Epidermal melanocyte (primary cell): ENCODE data around the gene KDM3B.

Experiments used
- DNase-seq: peaks from one replicate; pipeline ENCODE4 v3.0.0; 2011; ENCODE audit warnings: low spot score; ENCODE audit not compliant: insufficient read length

Gene KDM3B

GRCh38 chr5:138346889-138347288, 5.6 kb upstream of the KDM3B start:
- DNase-seq, result no peak

- no peak for DNase-seq
These were observed 2.5 kb upstream of the KDM3B start for GRCh38 chr5:138349852-138350562.

DNA sequence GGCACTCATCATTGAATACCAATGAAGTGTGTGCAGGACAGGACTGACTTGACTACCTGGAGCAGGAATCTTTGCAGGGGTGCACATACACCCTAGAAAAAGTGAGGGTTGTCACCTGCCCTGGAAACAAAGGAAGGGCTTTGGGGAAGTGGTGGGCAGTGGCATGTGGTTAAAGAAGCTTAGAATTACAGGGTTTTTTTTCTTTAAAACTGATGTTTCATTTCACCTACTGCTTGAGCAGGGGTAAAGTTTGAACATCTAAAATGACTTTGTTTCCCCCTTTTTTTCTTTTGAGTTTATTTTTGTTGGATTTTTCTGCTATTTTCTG, 2.0 kb upstream of the KDM3B start:
- no peak for DNase-seq

GRCh38 chr5:138351056-138351455, 1.4 kb upstream of the KDM3B start:
- no peak for DNase-seq

- DNase-seq, result no peak
These were observed 968 bp upstream of the KDM3B start for GRCh38 chr5:138351517-138351916.

DNA sequence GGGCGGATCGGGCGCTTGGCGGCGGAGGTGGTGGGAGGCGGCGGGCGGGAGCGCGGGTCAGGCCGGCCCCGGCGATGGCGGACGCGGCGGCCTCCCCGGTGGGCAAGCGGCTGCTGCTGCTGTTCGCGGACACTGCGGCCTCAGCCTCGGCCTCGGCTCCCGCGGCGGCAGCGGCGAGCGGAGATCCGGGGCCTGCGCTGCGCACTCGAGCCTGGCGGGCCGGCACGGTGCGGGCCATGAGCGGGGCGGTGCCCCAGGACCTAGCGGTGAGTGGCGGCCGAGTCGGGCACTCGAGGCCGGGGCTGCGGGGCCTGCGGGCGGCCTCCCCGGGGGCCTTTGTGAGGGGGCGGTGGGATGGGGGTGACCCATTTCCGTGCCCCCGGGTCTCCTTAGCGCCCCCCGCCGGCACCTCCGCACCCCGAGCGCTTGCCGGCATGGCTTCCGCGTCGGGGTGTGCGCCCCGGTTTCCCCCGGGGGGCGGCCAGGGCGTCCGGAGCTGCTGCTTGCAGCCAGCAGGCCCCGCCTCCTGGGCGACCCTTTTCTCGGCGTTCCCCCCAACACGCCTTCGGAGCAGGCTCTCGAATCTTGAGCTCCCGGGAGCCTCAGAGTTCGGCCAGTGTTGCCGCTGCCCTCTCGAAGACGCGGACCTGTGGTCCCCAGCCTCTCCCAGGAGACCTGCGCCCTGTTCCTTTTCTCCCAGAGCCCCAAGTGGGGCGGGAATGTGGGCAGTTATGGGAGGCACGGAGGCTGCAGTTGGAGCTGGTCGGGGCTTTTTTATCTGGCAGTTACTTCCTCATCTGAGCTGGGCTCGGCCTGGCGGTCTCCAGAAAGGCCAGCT, 456 bp downstream of the KDM3B start:
- DNase-seq, result no peak

GRCh38 chr5:138353560-138354080, 1.1 kb downstream of the KDM3B start:
- DNase-seq, result no peak

DNA sequence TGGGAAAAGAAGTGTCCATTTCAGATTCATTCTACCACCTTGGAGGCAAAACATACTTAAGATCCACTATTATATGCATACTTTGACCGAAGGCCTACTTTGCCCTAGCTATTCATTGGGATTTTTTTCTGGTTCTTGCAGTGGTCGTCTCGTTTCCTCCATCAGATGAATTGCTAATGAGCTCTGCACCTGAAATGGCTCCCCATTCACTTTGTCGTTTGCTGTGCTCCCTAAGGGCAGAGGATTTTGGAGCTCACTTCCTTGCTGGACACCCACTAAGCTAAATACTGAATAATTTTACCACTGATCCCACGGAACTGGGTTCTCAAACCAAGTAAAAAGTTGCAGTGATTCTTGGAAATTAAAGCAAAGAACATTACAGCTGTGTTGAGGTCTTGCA, 1.9 kb downstream of the KDM3B start:
- DNase-seq, result no peak

- DNase-seq, result peak; percentile 60
These were observed 2.5 kb downstream of the KDM3B start for GRCh38 chr5:138354926-138355378.

DNA sequence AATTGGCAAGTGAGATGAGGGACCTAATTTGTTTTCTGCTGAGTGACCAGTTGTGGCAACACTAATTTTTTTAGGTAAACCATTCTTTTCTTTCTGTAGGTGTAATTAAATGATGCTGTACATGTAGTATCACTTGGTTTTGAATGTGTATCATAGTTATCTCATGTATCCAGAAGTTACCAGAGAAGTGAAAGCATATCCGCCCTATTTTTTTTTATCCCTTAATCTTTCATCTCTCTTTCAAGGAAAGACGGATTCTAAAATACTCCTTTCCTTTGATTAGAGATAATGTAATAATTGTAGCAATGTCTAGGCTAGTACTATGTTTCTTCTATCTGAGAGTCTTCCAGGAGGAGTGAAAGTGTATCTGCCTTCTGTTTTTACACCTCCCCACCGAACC, 7.1 kb downstream of the KDM3B start:
- DNase-seq, result no peak

GRCh38 chr5:138360941-138361452, 8.5 kb downstream of the KDM3B start:
- DNase-seq, result no peak

DNA sequence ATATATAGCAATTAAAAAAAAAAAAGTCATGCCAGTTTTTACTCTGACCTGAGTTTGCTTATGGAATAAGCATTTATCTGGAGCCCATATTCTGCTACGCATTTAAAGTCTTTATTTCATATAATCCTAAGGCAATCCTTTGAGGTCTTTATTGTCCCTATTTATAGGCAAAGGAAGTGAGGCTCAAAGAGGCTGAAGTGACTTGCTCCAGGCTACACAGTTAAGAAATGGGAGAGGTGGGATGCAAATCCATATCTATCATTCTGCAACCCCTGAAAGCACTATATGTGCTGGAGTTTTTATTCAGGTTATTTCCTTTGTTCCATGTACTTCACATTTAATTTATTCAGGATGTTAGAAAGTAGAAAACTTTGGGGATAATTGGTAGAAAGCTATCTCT, 12.1 kb downstream of the KDM3B start:
- no peak for DNase-seq

DNA sequence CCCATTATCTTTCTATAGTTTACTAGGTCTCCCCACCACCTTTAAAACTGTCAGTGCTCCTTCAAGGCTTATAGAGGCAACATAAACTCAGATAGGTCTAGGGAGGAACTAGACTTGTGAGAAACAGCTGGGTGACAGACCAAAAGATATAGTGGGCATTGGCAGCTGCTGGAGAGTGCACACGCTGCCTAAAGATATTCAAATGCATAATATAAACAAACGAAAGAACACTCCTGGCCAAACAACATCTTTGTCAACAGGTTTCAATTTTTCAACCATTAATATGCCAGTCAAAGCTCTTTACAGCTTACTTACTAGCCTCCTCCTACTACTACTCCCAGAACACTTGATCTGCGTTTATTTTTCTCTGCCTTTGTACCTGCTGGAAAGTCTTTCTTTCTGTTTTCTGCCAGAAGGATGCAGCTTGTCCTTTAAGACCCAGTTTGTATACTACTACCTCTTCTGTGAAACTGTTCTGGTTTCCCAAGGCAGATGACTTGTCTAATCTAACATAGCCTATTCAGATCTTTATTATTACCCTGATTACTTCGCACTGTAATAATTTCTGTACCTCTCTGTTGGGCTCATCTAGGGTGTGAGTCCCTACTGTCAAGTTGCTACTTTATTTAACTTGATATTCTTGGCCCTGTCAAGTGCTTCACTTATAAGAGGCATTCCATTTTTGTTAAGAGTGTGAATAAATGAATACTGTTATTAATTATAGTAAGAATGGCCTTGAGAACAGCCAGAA, 14.3 kb downstream of the KDM3B start:
- DNase-seq, result no peak

- DNase-seq, result no peak
These were observed 16.8 kb downstream of the KDM3B start for GRCh38 chr5:138369261-138369660.

DNA sequence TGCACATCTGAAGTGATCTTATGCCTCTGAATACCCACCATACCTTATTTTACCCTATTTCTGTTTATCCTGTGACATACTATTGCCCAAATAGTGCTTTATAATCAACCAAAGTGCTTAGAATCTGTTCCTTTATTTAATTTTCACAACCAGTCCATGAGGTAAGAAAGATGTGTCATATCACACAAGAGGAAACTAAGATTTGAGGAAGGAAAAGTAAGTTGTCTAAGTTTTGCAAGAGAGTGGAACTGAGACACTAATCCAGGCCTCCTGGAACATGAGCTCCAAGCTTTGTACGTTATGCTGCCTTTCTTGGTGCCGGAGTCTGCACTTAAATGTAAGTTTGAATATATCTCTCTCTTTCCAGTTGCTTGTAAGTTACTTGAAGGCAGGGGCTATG, 17.2 kb downstream of the KDM3B start:
- no peak for DNase-seq

GRCh38 chr5:138370537-138370936, 18.1 kb downstream of the KDM3B start:
- DNase-seq, result no peak

- no peak for DNase-seq
These were observed 19.0 kb downstream of the KDM3B start for GRCh38 chr5:138371454-138371853.

DNA sequence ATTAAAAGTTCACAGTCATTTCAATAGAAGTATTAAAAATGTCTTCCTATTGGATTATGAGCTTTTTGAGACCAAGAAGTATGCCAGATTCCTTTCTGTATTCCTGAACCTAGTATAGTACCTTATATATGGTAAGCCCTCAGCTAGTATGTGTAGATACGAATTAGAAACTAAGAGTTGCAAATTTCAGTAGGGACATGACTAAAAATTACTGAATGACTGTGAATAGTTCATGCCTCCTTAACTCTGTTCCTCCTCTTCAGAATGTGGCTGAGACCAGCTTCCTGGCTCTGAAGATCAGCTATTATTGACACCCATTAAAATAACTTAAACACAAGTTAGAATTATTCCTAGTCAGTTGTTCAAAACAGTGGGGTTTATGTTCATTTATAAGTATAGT, 19.7 kb downstream of the KDM3B start:
- DNase-seq, result no peak

DNA sequence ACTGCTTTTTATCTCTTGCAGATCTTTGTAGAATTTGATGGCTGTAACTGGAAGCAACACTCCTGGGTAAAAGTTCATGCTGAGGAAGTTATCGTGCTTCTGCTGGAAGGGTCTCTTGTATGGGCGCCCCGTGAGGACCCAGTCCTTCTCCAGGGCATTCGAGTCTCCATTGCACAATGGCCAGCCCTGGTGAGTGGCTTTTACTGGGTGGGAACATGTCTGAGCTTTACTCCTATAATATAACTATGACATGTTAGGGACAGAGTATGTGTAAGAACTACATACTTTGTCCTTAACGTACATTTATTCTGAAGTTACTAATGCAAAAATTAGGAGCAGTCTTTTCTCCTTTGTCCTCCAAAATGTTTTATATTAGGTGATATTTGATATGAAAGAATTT, 20.2 kb downstream of the KDM3B start:
- no peak for DNase-seq

- DNase-seq, result no peak
These were observed 29.9 kb downstream of the KDM3B start for GRCh38 chr5:138382347-138382746.

- DNase-seq, result no peak
These were observed 33.2 kb downstream of the KDM3B start for GRCh38 chr5:138385660-138386059.

DNA sequence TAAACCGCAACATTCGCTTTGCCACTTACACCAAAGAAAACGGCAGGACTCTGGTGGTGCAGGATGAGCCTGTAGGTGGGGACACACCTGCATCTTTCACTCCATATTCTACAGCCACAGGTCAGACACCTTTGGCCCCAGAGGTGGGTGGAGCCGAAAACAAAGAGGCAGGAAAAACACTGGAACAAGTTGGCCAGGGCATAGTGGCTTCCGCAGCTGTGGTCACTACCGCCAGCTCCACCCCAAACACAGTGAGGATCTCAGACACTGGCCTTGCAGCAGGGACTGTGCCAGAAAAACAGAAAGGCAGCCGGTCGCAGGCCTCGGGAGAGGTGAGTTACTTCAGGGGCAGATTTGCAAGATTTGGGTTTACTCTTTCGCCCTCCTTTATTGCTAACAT, 33.8 kb downstream of the KDM3B start:
- DNase-seq, result no peak
